ENCODE data around the gene PCP2. TPM values are rescaled to one million over a fixed set of nuclear protein-coding genes. Genes with fewer than 3 reads are reported as not detected.

The PCP2 gene
- total RNA-seq, 4 donors from 2014 or later: not detected

GRCh38 chr19:7668842-7669241 lies 35.3 kb upstream of the PCP2 start, which contains the start of gene RETN:
Gene RETN (plus strand): TSS chr19:7669049. CDS start chr19:7669327, 278 bp downstream.
- H3K4me3 ChIP-seq: no peak within 1 kb of the TSS
- no peaks in the 10 kb centered on the region for H3K9me3 ChIP-seq
- H3K27me3 ChIP-seq: no peaks in the 10 kb centered on the region
- H3K36me3 ChIP-seq: no peaks in the 10 kb centered on the region
- H3K4me1 ChIP-seq: no peaks in the 10 kb centered on the region
- no peak within 1 kb of the TSS for H3K27ac ChIP-seq
- intact Hi-C loops (cut with DNase I; ENCODE audit: low total_unique reads): no loop called here
- TF ChIP-seq POLR2A (IDR thresholded peaks at IDR 0.05) (no peak), CTCF (IDR thresholded peaks at IDR 0.05) (no peak)
- no peak for DNase-seq

- no peaks in the 10 kb centered on the region for H3K9me3 ChIP-seq
- no peak for DNase-seq
- intact Hi-C loops (cut with DNase I; ENCODE audit: low total_unique reads): no loop called here
- no peak overlapping the region for H3K4me3 ChIP-seq
- H3K4me1 ChIP-seq: no peaks in the 10 kb centered on the region
- no peaks in the 10 kb centered on the region for H3K27me3 ChIP-seq
- no peaks in the 10 kb centered on the region for H3K36me3 ChIP-seq
- no peak overlapping the region for H3K27ac ChIP-seq
- TF ChIP-seq CTCF (IDR thresholded peaks at IDR 0.05): no peak
These were observed 31.6 kb upstream of the PCP2 start for GRCh38 chr19:7665076-7665475.

GRCh38 chr19:7663706-7664105 lies 30.2 kb upstream of the PCP2 start:
- Histone ChIP-seq H3K36me3 (no peaks in the 10 kb centered on the region), H3K4me3 (no peak overlapping the region), H3K27me3 (no peaks in the 10 kb centered on the region), H3K9me3 (no peaks in the 10 kb centered on the region), H3K4me1 (no peaks in the 10 kb centered on the region), H3K27ac (no peak overlapping the region)
- TF ChIP-seq POLR2A (IDR thresholded peaks at IDR 0.05) (no peak), CTCF (IDR thresholded peaks at IDR 0.05) (no peak)
- no peak for DNase-seq
- intact Hi-C loops (cut with DNase I; ENCODE audit: low total_unique reads): no loop called here

GRCh38 chr19:7662657-7663056 lies 29.1 kb upstream of the PCP2 start:
- intact Hi-C loops (cut with DNase I; ENCODE audit: low total_unique reads): no loop called here
- no peaks in the 10 kb centered on the region for H3K4me1 ChIP-seq
- no peak for TF ChIP-seq CTCF (IDR thresholded peaks at IDR 0.05)
- TF ChIP-seq POLR2A (IDR thresholded peaks at IDR 0.05): no peak
- no peak for DNase-seq
- no peaks in the 10 kb centered on the region for H3K36me3 ChIP-seq
- no peak overlapping the region for H3K27ac ChIP-seq
- H3K4me3 ChIP-seq: no peak overlapping the region
- H3K27me3 ChIP-seq: no peaks in the 10 kb centered on the region
- H3K9me3 ChIP-seq: no peaks in the 10 kb centered on the region

- TF ChIP-seq POLR2A (IDR thresholded peaks at IDR 0.05) (no peak), CTCF (IDR thresholded peaks at IDR 0.05) (no peak)
- no peaks in the 10 kb centered on the region for H3K4me1 ChIP-seq
- H3K4me3 ChIP-seq: no peak overlapping the region
- H3K27me3 ChIP-seq: no peaks in the 10 kb centered on the region
- no peaks in the 10 kb centered on the region for H3K9me3 ChIP-seq
- intact Hi-C loops (cut with DNase I; ENCODE audit: low total_unique reads): no loop called here
- no peak for DNase-seq
- no peak overlapping the region for H3K27ac ChIP-seq
- no peaks in the 10 kb centered on the region for H3K36me3 ChIP-seq
These were observed 28.4 kb upstream of the PCP2 start for GRCh38 chr19:7661744-7662538.

Data from uterus (tissue), 4 donors.